ENCODE data around the gene DHX58.
A peak's percentile ranks its signal among the peaks of the same experiment; 100 is the strongest.

Gene DHX58

GRCh38 chr17:42109086-42109485 is 3.4 kb downstream of the DHX58 start:
- DNase-seq (ENCODE audit: low read depth): no peak

GRCh38 chr17:42107597-42108576 is 4.6 kb downstream of the DHX58 start:
- DNase-seq (ENCODE audit: low read depth): peak; percentile 92

GRCh38 chr17:42107124-42107523 is 5.4 kb downstream of the DHX58 start:
- no peak for DNase-seq (ENCODE audit: low read depth)

- no peak for DNase-seq (ENCODE audit: low read depth)
Measured at GRCh38 chr17:42106009-42106408, 6.5 kb downstream of the DHX58 start.

GRCh38 chr17:42104264-42104663 is 8.2 kb downstream of the DHX58 start:
- no peak for DNase-seq (ENCODE audit: low read depth)

- no peak for DNase-seq (ENCODE audit: low read depth)
Measured at GRCh38 chr17:42103221-42103954, 9.1 kb downstream of the DHX58 start.

- peak; percentile 32 for DNase-seq (ENCODE audit: low read depth)
Measured at GRCh38 chr17:42101513-42102292, 10.8 kb downstream of the DHX58 start.

- no peak for DNase-seq (ENCODE audit: low read depth)
Measured at GRCh38 chr17:42098730-42099399, 13.6 kb downstream of the DHX58 start.

- DNase-seq (ENCODE audit: low read depth): no peak
Measured at GRCh38 chr17:42097691-42098631, 14.6 kb downstream of the DHX58 start, which contains the start of gene ZNF385C. ZNF385C (minus strand) TSS chr17:42098473; CDS start chr17:42063056, 35,417 bp downstream.

- no peak for DNase-seq (ENCODE audit: low read depth)
Measured at GRCh38 chr17:42096360-42097111, 16.0 kb downstream of the DHX58 start.

- no peak for DNase-seq (ENCODE audit: low read depth)
Measured at GRCh38 chr17:42094375-42095069, 18.0 kb downstream of the DHX58 start.

- no peak for DNase-seq (ENCODE audit: low read depth)
Measured at GRCh38 chr17:42092939-42093338, 19.6 kb downstream of the DHX58 start.

- no peak for DNase-seq (ENCODE audit: low read depth)
Measured at GRCh38 chr17:42090964-42091790, 21.3 kb downstream of the DHX58 start.

GRCh38 chr17:42088736-42089135 is 23.8 kb downstream of the DHX58 start:
- DNase-seq (ENCODE audit: low read depth): no peak

GRCh38 chr17:42087736-42088705 is 24.5 kb downstream of the DHX58 start:
- no peak for DNase-seq (ENCODE audit: low read depth)

GRCh38 chr17:42087042-42087701 is 25.3 kb downstream of the DHX58 start:
- no peak for DNase-seq (ENCODE audit: low read depth)

Data from activated T-helper 1 cell treated with Interleukin-2 at 50 U/mL for 16 hours (primary cell).